Measurements from ENCODE around the gene TMEM209.
"Not testable (repeated sequence)": the region's sequence is repeated elsewhere in the genome, so short reads cannot be mapped to it uniquely, and the experiment has no call there.

TMEM209 gene

DNA sequence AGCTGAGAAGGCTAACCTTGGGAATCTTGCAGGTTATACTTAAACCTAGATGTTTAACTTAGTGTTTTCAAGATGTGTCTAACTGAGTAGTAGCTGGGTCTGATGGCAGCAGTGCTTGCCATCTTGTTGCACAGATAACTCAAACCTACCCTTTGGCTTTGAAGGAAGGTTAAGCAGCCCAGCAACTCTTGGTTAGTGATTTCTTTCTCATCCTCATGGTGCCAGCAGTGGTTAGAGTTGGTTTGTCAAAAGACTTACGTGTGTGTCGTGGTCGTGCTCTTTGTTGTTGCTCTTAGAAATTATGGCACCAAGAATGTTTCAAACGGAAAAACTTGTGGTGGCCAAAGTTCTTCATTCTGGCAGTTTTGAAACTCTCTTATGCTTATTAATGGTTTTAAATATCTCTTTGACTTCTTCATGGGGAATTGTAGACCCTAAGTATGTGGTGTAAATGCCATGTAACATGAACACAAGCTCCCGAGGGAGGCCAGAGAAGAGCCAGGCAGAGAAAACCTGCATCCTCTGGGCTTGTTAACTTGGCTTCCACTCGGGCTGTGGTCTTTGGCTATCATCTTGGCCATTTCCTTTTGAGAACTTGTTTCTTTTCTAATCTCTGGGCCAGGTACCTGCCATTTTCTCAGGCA lies 73.9 kb downstream of the TMEM209 start:
- peaks cover 79% of the 10 kb centered on the region for H3K36me3 Mint-ChIP-seq (ENCODE audit: low read depth)
- no peaks in the 10 kb centered on the region for H3K9me3 Mint-ChIP-seq
- TF ChIP-seq, protein P1, sequence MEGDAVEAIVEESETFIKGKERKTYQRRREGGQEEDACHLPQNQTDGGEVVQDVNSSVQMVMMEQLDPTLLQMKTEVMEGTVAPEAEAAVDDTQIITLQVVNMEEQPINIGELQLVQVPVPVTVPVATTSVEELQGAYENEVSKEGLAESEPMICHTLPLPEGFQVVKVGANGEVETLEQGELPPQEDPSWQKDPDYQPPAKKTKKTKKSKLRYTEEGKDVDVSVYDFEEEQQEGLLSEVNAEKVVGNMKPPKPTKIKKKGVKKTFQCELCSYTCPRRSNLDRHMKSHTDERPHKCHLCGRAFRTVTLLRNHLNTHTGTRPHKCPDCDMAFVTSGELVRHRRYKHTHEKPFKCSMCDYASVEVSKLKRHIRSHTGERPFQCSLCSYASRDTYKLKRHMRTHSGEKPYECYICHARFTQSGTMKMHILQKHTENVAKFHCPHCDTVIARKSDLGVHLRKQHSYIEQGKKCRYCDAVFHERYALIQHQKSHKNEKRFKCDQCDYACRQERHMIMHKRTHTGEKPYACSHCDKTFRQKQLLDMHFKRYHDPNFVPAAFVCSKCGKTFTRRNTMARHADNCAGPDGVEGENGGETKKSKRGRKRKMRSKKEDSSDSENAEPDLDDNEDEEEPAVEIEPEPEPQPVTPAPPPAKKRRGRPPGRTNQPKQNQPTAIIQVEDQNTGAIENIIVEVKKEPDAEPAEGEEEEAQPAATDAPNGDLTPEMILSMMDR (IDR thresholded peaks at IDR 0.05): no peak
- peak overlapping the region; percentile 49 for H3K27ac Mint-ChIP-seq
- H3K4me3 Mint-ChIP-seq: no peak overlapping the region
- DNase-seq: no peak
- H3K27me3 Mint-ChIP-seq (ENCODE audit: low read depth, poor library complexity): no peaks in the 10 kb centered on the region
- H3K4me1 Mint-ChIP-seq: peaks cover 16% of the 10 kb centered on the region

DNA sequence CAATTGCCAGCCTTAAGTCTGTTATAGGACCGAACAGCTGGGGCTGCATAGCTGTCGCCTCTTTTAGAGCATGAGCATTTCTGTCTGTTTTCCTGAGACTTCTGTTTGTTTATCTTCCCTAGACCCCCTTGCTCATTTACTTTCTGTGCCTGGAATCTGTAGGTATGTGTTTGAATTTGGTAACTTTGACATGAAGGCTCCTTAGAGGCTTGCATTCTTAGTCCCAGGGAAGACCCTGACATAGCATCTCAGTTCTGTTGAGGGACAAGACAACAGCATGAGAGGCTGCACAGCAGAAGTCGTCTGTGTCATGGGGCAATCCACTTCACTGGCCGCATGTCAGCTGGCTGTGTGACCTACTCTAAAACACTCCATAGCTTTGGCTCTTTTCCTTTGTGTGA lies 76.2 kb downstream of the TMEM209 start:
- no peak overlapping the region for H3K4me3 Mint-ChIP-seq
- peak overlapping the region; percentile 51 for H3K27ac Mint-ChIP-seq
- no peaks in the 10 kb centered on the region for H3K9me3 Mint-ChIP-seq
- peaks cover 84% of the 10 kb centered on the region for H3K36me3 Mint-ChIP-seq (ENCODE audit: low read depth)
- no peaks in the 10 kb centered on the region for H3K27me3 Mint-ChIP-seq (ENCODE audit: low read depth, poor library complexity)
- TF ChIP-seq, protein P1 (IDR thresholded peaks at IDR 0.05): no peak
- no peak for DNase-seq
- H3K4me1 Mint-ChIP-seq: peaks cover 16% of the 10 kb centered on the region

DNA sequence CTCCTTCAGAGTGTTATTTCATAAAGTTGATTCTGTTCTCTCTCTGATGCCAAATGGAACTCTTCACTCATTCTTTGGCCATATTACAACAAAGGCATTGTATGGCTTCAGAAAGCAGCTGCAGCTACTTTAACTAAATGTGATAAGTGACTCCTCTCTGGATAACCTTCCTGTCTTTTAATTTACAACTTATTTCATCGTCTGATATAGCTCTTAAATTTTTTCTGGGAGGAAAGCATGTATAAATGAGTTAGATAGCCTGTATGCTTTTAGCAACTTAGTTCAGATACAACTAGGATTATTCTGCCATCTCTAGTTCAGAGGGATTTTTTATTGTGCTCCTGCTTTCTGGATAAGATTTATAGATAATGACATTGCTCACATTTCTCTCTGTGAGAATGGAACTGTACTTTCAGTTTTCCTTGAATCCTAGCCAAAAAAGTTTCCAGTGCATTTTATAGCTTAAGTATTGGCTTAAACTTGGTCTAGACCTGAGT lies 77.3 kb downstream of the TMEM209 start:
- Mint-ChIP-seq H3K27me3 (ENCODE audit: low read depth, poor library complexity) (no peaks in the 10 kb centered on the region), H3K36me3 (ENCODE audit: low read depth) (peaks cover 87% of the 10 kb centered on the region), H3K4me1 (peaks cover 16% of the 10 kb centered on the region), H3K27ac (peak overlapping the region; percentile 41), H3K4me3 (no peak overlapping the region), H3K9me3 (no peaks in the 10 kb centered on the region)
- TF ChIP-seq, protein P1 (IDR thresholded peaks at IDR 0.05): no peak
- no peak for DNase-seq

DNA sequence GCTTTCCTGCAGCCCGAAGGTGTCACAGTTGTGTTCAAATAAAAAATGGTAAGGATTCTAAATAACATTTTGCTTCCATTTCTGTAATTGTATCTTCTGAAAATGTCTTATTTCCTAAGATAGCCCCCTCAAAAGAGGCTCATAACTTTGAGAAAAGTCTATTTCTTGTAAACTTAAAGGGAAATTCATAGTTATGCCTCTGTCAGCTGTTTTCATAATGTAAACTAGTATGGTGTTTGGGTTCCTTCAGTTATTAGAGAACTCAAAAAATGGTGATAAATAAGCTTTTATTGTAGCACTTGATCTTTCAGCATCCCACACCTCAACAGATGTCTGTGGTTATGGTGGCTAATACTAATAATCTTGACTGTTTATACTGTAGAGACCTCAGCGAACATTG lies 77.8 kb downstream of the TMEM209 start:
- Mint-ChIP-seq H3K4me3 (no peak overlapping the region), H3K36me3 (ENCODE audit: low read depth) (peaks cover 90% of the 10 kb centered on the region), H3K27me3 (ENCODE audit: low read depth, poor library complexity) (no peaks in the 10 kb centered on the region), H3K9me3 (no peaks in the 10 kb centered on the region), H3K27ac (peak overlapping the region; percentile 41), H3K4me1 (peaks cover 14% of the 10 kb centered on the region)
- TF ChIP-seq, protein P1 (IDR thresholded peaks at IDR 0.05): no peak
- DNase-seq: no peak

DNA sequence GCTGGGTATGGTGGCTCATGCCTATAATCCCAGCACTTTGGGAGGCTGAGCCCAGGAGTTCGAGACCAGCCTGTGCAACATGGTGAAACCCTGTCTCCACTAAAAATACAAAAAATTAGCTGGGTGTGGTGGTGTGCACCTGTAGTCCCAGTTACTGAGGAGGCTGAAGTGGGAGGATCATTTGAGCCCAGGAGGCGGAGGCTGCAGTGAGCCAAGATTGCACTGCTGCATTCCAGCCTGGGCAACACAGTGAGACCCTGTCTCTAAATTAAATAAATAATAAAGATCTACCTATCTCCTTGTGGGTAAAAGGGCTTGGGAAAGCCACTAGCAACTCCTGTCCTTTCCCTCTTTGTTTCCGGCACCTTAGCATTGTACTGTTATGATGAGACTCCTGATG lies 78.4 kb downstream of the TMEM209 start:
- peaks cover 90% of the 10 kb centered on the region for H3K36me3 Mint-ChIP-seq (ENCODE audit: low read depth)
- H3K4me3 Mint-ChIP-seq; H3K9me3 Mint-ChIP-seq; H3K27ac Mint-ChIP-seq; H3K4me1 Mint-ChIP-seq; H3K27me3 Mint-ChIP-seq (ENCODE audit: low read depth, poor library complexity); DNase-seq: not testable (repeated sequence)

DNA sequence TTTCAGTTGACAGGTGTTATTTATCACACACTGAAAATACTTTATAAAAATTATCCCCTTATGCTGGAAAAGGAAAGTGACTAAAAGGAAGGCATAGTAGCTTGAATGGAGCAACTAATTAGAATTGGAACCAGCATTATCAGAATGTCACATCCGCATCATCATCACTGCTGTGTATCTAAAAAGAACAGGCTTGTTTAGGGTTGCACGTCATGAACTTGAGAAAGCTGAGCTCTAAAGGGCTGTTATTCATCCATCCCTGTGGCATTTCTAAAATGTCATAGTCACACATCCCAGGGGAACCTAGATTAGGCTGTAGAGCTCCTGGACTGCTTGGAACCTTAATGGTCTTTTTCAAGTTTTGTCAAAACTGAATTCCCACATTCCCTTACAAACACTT lies 80.5 kb downstream of the TMEM209 start:
- H3K27ac Mint-ChIP-seq: no peak overlapping the region
- no peaks in the 10 kb centered on the region for H3K9me3 Mint-ChIP-seq
- no peaks in the 10 kb centered on the region for H3K4me1 Mint-ChIP-seq
- H3K36me3 Mint-ChIP-seq (ENCODE audit: low read depth): peaks cover 86% of the 10 kb centered on the region
- no peak overlapping the region for H3K4me3 Mint-ChIP-seq
- DNase-seq: no peak
- no peaks in the 10 kb centered on the region for H3K27me3 Mint-ChIP-seq (ENCODE audit: low read depth, poor library complexity)
- TF ChIP-seq, protein P1 (IDR thresholded peaks at IDR 0.05): no peak

All from nephron progenitor cell (in vitro differentiated cells).